NCI-H460 (cell line): Measurements from ENCODE around the gene GFPT2. TPM values are rescaled to one million over a fixed set of nuclear protein-coding genes. Genes with fewer than 3 reads are reported as not detected.

Source experiments
- DNase-seq: peaks from one replicate; pipeline ENCODE4 v3.0.0-alpha.2; 2016; ENCODE audit warnings: low read depth; ENCODE audit errors: extremely low read depth
- total RNA-seq: library from RNA; depleted of rRNA; stranded (reverse); fragments of >200 nt; shearing (Covaris generic); gene quantifications from 2 replicates; pipeline ENCODE4 v1.2.3, GENCODE V29; 2014; rRNA removed

The GFPT2 gene
- total RNA-seq, 1 experiment from 2014 or later = 12.5 TPM

DNA sequence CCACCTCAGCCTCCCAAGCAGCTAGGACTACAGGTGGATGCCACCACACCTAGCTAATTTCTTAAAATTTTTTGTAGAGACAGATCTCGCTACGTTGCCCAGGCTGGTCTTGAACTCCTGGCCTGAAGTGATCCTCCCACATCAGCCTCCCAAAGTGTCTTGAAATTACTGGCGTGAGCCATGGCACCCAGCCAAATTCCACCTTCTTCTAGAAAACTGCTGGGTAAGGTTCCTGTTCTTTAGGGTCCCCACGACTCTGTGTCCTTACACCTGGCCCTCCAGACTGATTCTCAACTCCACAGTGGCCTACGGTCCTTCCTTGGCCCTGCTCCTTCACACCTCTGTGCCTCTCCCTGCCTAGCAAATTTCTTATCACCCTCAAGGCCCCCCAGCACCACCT is 63.2 kb downstream of the GFPT2 start:
- no peak for DNase-seq

DNA sequence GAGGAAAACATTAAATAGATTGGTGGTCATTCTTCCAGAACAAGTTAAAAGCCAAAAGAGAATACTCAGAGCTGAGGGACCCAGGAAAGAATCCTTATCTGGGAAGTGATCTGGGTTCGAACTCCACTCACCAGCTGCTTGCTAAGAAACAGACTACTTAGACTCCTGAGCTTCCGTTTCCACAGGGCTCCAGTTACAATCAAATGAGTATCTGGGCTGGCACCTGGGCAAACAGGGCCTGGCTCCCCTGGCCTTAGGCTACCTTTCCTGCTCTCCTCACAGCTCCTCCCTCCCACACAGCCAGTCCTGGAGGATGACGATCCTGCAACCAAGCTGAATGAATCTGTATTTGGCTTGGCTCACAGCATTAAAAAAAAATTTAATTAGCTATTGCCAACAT is 63.7 kb downstream of the GFPT2 start:
- DNase-seq = no peak

DNA sequence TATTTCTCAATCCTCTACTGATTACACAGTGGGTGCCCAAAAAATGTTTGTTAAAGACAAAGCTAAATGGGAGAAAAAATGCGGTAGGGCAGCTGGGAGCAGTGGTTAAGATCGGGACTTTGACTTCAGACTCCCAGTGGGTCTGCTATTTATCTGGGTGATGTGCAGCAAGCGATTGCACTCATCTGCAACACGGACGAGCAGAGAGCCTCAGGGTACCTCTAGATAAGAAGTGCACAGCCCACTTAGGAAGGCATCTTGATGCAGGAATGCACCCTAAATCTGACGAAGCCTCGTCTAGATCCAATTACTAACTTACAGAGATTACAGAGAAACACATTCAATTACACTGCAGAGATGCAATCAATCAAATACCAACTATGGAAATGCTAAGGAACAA is 65.3 kb downstream of the GFPT2 start:
- DNase-seq = no peak

DNA sequence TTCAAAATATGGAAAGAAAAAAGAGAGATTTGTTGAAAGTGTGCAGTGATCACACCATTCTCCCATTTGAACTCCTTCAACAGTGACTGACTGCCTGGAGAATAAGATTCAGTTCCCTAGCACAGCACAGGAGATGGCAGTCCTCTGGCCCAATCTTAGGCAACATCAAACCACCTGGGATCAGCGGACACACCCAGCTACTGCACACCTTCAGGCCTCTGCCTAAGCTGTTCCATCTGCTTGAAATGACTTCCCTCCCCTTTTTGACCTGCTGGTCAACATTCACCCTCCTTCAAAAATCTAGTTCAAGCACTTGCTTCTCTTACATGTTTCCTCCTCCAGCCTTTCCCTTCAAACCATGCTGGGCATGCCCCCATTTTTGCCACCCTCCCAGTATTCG is 65.7 kb downstream of the GFPT2 start:
- DNase-seq = no peak

DNA sequence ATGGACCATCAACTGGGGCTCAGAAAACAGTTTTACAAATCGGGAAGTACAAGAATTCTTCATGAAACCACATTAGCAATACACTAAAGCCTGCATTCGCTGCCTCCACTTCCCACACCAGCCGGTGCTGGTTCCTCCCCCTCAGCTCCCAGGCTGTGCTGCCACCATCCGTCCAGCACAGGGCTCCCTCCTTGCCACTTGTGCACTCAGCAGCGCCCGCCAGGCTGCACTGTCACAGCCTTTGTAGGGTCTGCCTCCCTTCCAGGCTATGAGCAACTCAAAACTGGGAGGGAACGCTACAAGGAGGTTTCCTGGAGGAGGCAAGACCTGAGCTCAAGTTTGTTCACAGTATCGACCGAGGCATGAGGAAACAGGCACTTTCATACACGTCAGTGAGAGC is 69.0 kb downstream of the GFPT2 start:
- DNase-seq = no peak

DNA sequence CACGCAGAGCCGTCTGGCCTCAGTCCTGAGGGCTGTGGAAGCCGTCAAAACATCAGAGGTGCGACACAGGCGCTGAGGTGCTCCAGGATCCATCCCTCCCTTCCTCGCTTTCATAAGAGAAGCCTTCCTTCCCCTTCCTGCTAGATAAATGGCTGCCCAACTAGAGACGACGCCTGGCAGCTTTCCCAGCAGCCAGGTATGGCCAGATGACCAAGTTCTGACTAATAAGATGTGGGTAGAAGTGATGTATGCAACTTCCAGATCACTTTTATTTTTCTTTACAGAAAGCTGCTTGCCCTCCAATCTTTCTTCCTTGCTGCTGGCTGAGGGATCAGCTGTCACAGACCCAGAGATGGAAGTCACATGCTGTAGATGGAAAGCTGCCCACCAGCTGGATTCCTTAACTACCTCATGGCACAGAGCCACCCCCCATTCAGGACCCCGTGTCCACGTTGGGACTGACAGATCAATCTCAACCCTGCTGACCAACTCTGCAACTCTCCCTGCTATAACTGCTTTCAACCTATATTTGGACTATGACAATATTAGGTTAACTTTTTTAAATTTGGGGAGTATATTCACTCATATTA is 70.0 kb downstream of the GFPT2 start:
- no peak for DNase-seq

DNA sequence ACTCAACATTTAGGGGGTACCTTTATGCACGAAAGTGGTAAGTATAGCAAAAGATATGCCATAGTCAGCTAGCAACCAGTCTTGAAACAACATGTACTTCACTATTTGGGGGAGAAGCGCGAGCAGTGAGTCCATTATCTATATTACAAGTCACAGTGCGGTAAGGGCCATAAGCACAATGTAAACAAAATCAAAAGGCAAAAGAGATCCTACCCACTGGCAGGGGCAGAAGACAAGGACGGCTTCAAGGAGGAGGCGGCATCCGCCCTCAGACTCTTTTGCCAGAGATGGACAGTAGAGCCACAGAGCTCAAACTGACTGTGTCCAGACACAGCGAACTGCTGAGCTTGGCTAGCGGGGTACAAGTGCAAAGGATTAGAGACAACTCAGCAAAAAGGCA is 70.9 kb downstream of the GFPT2 start:
- no peak for DNase-seq

DNA sequence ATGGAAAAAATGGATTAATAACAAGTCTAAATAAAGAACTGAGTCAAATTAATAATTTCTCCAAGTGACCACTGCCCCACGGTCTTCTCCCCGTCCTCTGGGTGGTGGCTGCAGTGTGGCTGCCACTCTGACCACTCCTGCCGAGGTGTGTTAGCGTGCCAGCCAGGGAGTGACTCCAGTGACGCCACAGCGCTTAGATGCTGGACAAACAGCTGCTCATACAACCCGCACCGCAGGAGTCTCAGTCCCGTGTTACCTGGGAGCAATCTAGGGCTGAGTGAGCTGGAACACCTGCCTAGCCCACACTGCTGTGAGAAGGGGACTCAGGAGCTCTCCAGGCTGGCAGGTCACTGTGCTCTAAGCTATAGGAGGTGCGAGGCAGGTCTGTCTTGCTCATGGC is 71.4 kb downstream of the GFPT2 start:
- no peak for DNase-seq

DNA sequence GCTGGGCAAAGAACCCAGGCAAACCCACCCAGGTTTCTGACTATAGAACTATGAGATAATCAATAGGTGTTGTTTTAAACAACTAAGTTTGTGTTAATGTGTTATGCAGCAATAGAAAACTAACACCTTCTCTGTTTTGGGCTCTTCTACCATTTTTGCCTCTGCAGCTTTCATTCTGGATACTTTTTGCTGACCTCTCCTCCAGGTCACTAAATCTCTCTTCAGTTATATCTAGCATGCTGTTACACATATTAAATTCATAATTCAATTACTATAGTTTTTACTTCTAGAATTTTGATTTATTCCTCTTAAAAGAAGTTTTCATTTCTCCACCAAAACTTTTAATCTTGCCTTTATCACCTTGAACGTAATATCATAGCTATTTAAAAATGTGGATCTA is 78.4 kb downstream of the GFPT2 start:
- no peak for DNase-seq

DNA sequence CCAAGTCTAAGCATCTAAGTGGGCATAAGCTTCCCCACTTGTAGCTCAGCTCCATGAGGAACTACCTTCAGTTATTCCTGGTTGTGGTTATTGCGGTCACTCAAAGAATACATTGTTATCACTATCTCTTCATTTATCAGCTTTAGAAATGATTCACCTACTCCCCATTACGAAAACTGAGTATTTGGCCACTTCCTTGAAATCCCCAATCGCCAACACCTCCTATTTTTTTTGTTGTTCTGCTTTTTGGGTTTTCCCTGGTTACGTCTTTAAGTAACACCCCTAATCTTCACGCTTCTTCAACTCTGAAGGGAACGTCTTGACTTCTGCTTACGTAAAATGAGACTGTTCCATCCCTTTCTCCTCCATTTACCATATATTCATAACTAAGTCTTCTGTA is 81.9 kb downstream of the GFPT2 start:
- no peak for DNase-seq

DNA sequence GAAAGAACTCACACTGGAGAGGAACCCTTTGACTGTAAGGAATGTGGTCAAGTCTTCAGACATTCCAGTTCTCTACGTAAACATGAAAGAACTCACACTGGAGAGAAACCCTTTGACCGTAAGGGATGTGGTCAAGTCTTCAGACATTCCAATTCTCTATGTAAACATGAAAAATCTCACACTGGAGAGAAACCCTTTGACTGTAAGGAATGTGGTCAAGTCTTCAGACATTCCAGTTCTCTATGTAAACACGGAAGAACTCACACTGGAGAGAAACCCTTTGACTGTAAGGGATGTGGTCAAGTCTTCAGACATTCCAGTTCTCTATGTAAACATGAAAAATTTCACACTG is 93.9 kb downstream of the GFPT2 start:
- DNase-seq = peak; percentile 9

DNA sequence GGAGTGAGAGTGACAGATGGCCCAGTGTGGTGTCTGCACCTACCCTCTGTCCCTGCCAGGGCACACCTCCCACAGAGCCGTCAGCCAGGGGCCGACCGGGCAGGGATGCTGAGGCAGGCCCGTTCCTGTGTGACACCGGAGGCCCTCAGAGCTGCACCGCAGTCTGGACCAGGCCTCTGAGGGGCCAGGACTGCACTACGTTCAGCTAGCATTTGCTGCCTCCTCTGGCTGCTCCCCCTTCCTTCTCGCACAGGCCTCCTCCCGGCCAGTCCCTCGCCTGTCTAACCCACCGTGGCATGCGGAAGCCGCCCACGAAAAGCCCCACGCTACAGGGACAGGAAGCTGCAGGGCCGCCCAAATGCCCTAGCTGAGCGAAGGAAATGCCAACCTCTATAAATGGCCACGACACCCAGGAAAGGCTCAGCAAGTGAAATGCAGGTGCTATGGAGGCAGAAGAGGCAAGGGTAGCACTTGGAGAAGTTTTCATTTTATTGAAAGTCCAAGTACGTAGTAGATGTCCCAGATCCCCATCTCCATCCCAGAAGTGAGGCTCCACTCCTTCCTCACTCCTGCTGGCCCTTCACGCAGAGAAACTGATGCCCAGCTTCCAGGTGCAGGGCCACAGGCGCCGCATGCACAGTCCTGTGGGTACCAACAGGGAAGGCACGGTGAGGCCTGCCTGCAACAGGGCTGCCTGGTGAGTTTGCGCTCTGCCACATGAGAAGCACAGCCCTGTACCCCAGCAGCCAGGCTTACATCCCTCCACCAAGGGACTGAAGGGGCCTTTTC is 99.9 kb downstream of the GFPT2 start:
- no peak for DNase-seq

DNA sequence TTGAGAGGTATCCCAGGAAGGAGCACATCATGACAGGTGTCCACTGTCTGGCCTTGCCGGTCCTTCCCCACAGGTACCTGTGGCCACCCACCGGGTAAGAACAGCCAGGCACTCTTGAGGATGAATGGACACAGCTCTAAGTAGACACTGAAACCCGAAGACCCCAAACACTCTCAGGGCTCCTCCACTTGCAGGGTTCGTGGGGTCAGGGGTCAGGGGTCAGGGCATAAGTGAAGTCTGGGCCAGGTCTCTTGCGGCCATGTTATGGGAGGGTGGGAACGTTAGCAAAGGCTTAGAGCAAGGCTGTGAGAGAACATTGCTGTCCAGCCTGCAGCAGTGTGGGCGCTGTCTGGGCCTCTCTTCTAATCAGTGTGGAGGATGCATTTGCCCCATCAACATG is 101.2 kb downstream of the GFPT2 start:
- DNase-seq = no peak

DNA sequence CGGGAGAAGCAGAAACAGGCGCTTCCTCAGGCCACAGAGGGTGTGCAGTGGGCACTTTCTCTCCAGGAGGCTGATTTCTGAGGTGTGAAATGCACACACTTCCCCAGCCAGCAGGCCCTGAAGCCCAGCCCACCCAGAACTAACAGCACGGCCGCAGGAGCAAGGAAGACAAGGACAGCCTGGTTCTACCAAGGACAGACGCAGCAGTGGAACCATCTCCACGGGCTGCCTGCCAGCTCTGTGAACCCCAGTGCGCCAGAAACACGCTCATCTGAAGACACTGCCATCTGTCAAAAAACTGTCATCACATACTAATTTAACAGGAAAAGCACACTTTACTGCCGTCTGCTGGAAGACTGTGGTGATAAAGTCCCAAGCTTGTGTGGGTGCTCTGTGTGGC is 102.0 kb downstream of the GFPT2 start:
- no peak for DNase-seq

Other genes starting within 250 kb of the GFPT2 start
- 0.30 and 0.49 TPM in 2 replicates for gene RASGEF1C, start 144.1 kb downstream of the GFPT2 start, total RNA-seq
- gene MAPK9, start 61.3 kb downstream of the GFPT2 start, total RNA-seq = 33.2 and 39.2 TPM in 2 replicates
- gene CNOT6, start 141.0 kb upstream of the GFPT2 start, total RNA-seq = 19.0 and 21.5 TPM in 2 replicates
- gene SCGB3A1, start 238.2 kb upstream of the GFPT2 start, total RNA-seq = not detected in 2 replicates